ENCODE measurements around the gene SMPDL3A.
A peak's percentile ranks its signal among the peaks of the same experiment; 100 is the strongest.

Gene SMPDL3A

DNA sequence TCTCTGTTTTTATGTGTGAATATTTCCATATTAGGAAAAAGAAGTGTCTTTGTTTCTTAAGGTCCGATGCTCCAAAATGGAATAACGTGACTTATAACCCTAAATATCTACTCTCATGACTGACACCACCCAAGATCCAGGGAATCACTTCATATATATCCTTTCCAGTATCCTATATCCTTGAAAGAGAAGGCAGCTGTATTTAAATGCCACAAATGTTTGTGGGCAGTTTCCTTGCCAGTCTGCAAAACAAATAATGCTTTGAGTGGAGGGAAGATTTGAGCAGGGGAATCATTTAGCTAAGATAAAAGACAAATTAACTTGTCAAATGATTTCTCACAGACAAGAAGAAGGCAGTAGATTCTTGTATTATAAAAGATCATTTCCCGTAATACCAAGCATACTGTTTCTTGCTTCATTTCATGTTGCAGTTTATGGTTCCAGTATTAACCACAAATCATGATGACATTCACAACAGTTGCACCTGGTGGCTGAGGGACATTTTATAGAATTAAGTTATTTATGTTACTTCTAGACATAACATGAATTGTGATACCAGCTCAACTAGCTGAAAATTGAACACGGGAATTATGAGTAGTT, 39.5 kb upstream of the SMPDL3A start:
- Histone ChIP-seq H3K27ac (replicated peaks; ENCODE audit: low read length) (no peak overlapping the region), H3K9me3 (replicated peaks in 1 of 2; ENCODE audit: control insufficient read depth in 2 of 2, insufficient read depth in 1 of 2, low read depth in 1 of 2, low read length in 2 of 2) (peaks cover 0 to 8% of the 10 kb centered on the region in 2 donors)
- no CpG with 5 or more reads among the region's 4 CpGs for WGBS, 2 donors (ENCODE audit: extremely low coverage in 2 of 2, insufficient read length in 2 of 2, insufficient replicate concordance in 1 of 2)

DNA sequence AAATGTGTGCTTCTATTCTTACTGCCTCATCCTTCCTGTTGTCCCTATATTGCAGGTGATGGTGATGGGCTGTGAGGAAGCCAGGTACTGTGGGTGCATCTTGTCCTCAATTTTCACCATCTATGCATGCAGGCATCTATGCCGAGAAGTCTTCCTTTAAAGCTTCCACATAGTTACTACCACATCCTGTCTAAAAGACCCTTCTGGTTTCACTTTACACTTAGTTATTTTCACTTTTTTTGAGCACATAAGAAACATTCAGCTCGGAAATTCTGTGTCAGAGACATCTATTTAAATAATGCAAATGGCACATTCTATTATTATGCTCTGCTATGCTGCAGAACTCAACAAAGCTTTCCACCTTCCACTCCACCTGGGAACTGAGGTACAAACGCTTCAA, 37.7 kb upstream of the SMPDL3A start:
- H3K27ac ChIP-seq (replicated peaks; ENCODE audit: low read length): no peak overlapping the region
- H2BK120ac ChIP-seq (ENCODE audit: low read depth, low read length): no peak overlapping the region
- H2BK15ac ChIP-seq (ENCODE audit: low read length): no peak overlapping the region
- H3K18ac ChIP-seq (ENCODE audit: low read length): no peak overlapping the region
- H3K4me1 ChIP-seq (ENCODE audit: control insufficient read depth in 2 of 2, insufficient read depth in 1 of 2, low read depth in 1 of 2, low read length in 2 of 2): peaks cover 5 to 9% of the 10 kb centered on the region in 2 donors
- no peak overlapping the region for H3K4ac ChIP-seq (ENCODE audit: low read length)
- no peak overlapping the region for H2BK12ac ChIP-seq (ENCODE audit: low read length)
- no peaks in the 10 kb centered on the region for H3K79me1 ChIP-seq (ENCODE audit: low read depth, low read length)
- no peak overlapping the region for H4K8ac ChIP-seq (ENCODE audit: low read depth, low read length)
- H4K91ac ChIP-seq (ENCODE audit: low read depth, low read length, poor library complexity): no peak overlapping the region
- H2AK5ac ChIP-seq (ENCODE audit: low read depth, low read length): no peak overlapping the region
- no peak overlapping the region for H3K4me3 ChIP-seq (ENCODE audit: low read length in 2 of 2)
- DNase-seq (ENCODE audit: low spot score): no peak
- H3K36me3 ChIP-seq (replicated peaks in 1 of 2; ENCODE audit: control insufficient read depth in 2 of 2, insufficient read depth in 2 of 2, low read length in 2 of 2): no peaks in the 10 kb centered on the region
- H3K9ac ChIP-seq (ENCODE audit: low read depth, low read length, poor library complexity): no peak overlapping the region
- H3K9me3 ChIP-seq (replicated peaks in 1 of 2; ENCODE audit: control insufficient read depth in 2 of 2, insufficient read depth in 1 of 2, low read depth in 1 of 2, low read length in 2 of 2): peaks cover 0 to 8% of the 10 kb centered on the region in 2 donors
- no peak overlapping the region for H2BK5ac ChIP-seq (ENCODE audit: low read length)
- no peak overlapping the region for H3K4me2 ChIP-seq (ENCODE audit: insufficient read depth, low read length, poor library complexity, severe bottlenecking)
- H3K14ac ChIP-seq (ENCODE audit: low read length): no peak overlapping the region
- no peak overlapping the region for H3K23ac ChIP-seq (ENCODE audit: low read depth, low read length, poor library complexity)
- no CpG with 5 or more reads among the region's 3 CpGs for WGBS, 2 donors (ENCODE audit: extremely low coverage in 2 of 2, insufficient read length in 2 of 2, insufficient replicate concordance in 1 of 2)
- H2AFZ ChIP-seq (ENCODE audit: low read length): peak overlapping the region; percentile 23
- no peaks in the 10 kb centered on the region for H3K27me3 ChIP-seq (ENCODE audit: control insufficient read depth in 3 of 3, insufficient read depth in 3 of 3, low read depth in 1 of 3, low read length in 3 of 3)

More for the DNA sequence above, 39.5 kb upstream of the SMPDL3A start:
- Histone ChIP-seq H3K9ac (ENCODE audit: low read depth, low read length, poor library complexity) (no peak overlapping the region), H3K27me3 (ENCODE audit: control insufficient read depth in 3 of 3, insufficient read depth in 3 of 3, low read depth in 1 of 3, low read length in 3 of 3) (no peaks in the 10 kb centered on the region), H2AFZ (ENCODE audit: low read length) (no peak overlapping the region), H2BK15ac (ENCODE audit: low read length) (no peak overlapping the region), H2BK120ac (ENCODE audit: low read depth, low read length) (no peak overlapping the region), H2AK5ac (ENCODE audit: low read depth, low read length) (no peak overlapping the region), H3K4me2 (ENCODE audit: insufficient read depth, low read length, poor library complexity, severe bottlenecking) (no peak overlapping the region), H3K36me3 (replicated peaks in 1 of 2; ENCODE audit: control insufficient read depth in 2 of 2, insufficient read depth in 2 of 2, low read length in 2 of 2) (no peaks in the 10 kb centered on the region), H2BK5ac (ENCODE audit: low read length) (no peak overlapping the region), H3K14ac (ENCODE audit: low read length) (no peak overlapping the region), H3K18ac (ENCODE audit: low read length) (no peak overlapping the region), H4K91ac (ENCODE audit: low read depth, low read length, poor library complexity) (no peak overlapping the region), H2BK12ac (ENCODE audit: low read length) (no peak overlapping the region), H3K4ac (ENCODE audit: low read length) (no peak overlapping the region), H3K79me1 (ENCODE audit: low read depth, low read length) (no peaks in the 10 kb centered on the region), H3K23ac (ENCODE audit: low read depth, low read length, poor library complexity) (no peak overlapping the region), H3K4me3 (ENCODE audit: low read length in 2 of 2) (no peak overlapping the region), H4K8ac (ENCODE audit: low read depth, low read length) (no peak overlapping the region), H3K4me1 (ENCODE audit: control insufficient read depth in 2 of 2, insufficient read depth in 1 of 2, low read depth in 1 of 2, low read length in 2 of 2) (peaks cover 3 to 9% of the 10 kb centered on the region in 2 donors)
- no peak for DNase-seq (ENCODE audit: low spot score)

- DNase-seq (ENCODE audit: low spot score): no peak
- no CpG with 5 or more reads among the region's 1 CpG for WGBS, 2 donors (ENCODE audit: extremely low coverage in 2 of 2, insufficient read length in 2 of 2, insufficient replicate concordance in 1 of 2)
- H2AFZ ChIP-seq (ENCODE audit: low read length): peak overlapping the region; percentile 61
Observed at GRCh38 chr6:122752459-122752858, 36.6 kb upstream of the SMPDL3A start.

DNA sequence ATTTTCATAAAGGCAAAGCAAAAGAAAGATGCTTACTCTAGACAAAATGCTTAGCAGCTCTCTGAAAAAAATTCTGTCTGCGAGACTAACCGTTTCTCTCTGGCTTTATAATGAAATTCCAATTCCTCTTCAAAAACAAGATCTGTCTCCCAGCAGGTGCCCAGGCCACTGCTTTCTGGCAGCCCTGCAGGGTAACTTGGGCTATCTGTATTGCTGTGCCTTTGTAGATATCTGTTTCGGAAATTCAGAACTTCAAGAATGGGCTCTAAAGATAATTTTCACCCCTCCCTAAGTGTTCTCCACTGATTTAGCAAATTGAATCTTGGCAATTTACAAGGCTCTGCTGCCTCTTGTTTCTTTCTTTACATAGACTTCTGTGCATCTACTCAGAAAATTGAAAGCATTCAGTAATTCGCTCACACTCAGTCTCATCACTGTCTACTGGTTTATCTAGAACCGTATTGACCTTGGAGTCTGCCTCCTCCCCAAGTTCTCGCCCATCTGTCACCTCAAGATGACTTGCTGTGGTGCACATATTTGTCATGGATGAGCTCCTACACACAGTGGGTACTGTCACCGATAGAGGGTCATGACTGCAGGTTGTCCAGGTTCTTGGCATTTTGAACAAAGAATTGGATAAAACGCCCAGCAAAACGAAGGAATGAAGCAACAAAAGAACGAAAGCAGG, 35.9 kb upstream of the SMPDL3A start:
- Histone ChIP-seq H3K9ac (ENCODE audit: low read depth, low read length, poor library complexity) (no peak overlapping the region), H2BK120ac (ENCODE audit: low read depth, low read length) (no peak overlapping the region), H3K36me3 (replicated peaks in 1 of 2; ENCODE audit: control insufficient read depth in 2 of 2, insufficient read depth in 2 of 2, low read length in 2 of 2) (no peaks in the 10 kb centered on the region), H3K27ac (replicated peaks; ENCODE audit: low read length) (no peak overlapping the region), H2BK5ac (ENCODE audit: low read length) (no peak overlapping the region), H3K27me3 (ENCODE audit: control insufficient read depth in 3 of 3, insufficient read depth in 3 of 3, low read depth in 1 of 3, low read length in 3 of 3) (no peaks in the 10 kb centered on the region), H2BK12ac (ENCODE audit: low read length) (no peak overlapping the region), H2AFZ (ENCODE audit: low read length) (peak overlapping the region; percentile 61), H3K4me1 (ENCODE audit: control insufficient read depth in 2 of 2, insufficient read depth in 1 of 2, low read depth in 1 of 2, low read length in 2 of 2) (peaks cover 5 to 9% of the 10 kb centered on the region in 2 donors), H3K14ac (ENCODE audit: low read length) (no peak overlapping the region), H3K4me2 (ENCODE audit: insufficient read depth, low read length, poor library complexity, severe bottlenecking) (no peak overlapping the region), H3K18ac (ENCODE audit: low read length) (no peak overlapping the region), H3K4ac (ENCODE audit: low read length) (no peak overlapping the region), H4K8ac (ENCODE audit: low read depth, low read length) (no peak overlapping the region), H3K79me1 (ENCODE audit: low read depth, low read length) (no peaks in the 10 kb centered on the region), H2BK15ac (ENCODE audit: low read length) (no peak overlapping the region), H4K91ac (ENCODE audit: low read depth, low read length, poor library complexity) (no peak overlapping the region), H3K9me3 (replicated peaks in 1 of 2; ENCODE audit: control insufficient read depth in 2 of 2, insufficient read depth in 1 of 2, low read depth in 1 of 2, low read length in 2 of 2) (peaks cover 0 to 8% of the 10 kb centered on the region in 2 donors), H3K4me3 (ENCODE audit: low read length in 2 of 2) (no peak overlapping the region), H3K23ac (ENCODE audit: low read depth, low read length, poor library complexity) (no peak overlapping the region), H2AK5ac (ENCODE audit: low read depth, low read length) (peak overlapping the region; percentile 6)
- WGBS, 2 donors (ENCODE audit: extremely low coverage in 2 of 2, insufficient read length in 2 of 2, insufficient replicate concordance in 1 of 2): no CpG with 5 or more reads among the region's 10 CpGs
- no peak for DNase-seq (ENCODE audit: low spot score)

More at GRCh38 chr6:122752459-122752858, 36.6 kb upstream of the SMPDL3A start:
- Histone ChIP-seq H3K4me3 (ENCODE audit: low read length in 2 of 2) (no peak overlapping the region), H3K18ac (ENCODE audit: low read length) (no peak overlapping the region), H2AK5ac (ENCODE audit: low read depth, low read length) (no peak overlapping the region), H3K27me3 (ENCODE audit: control insufficient read depth in 3 of 3, insufficient read depth in 3 of 3, low read depth in 1 of 3, low read length in 3 of 3) (no peaks in the 10 kb centered on the region), H3K23ac (ENCODE audit: low read depth, low read length, poor library complexity) (no peak overlapping the region), H3K14ac (ENCODE audit: low read length) (no peak overlapping the region), H3K79me1 (ENCODE audit: low read depth, low read length) (no peaks in the 10 kb centered on the region), H4K8ac (ENCODE audit: low read depth, low read length) (no peak overlapping the region), H3K36me3 (replicated peaks in 1 of 2; ENCODE audit: control insufficient read depth in 2 of 2, insufficient read depth in 2 of 2, low read length in 2 of 2) (no peaks in the 10 kb centered on the region), H2BK12ac (ENCODE audit: low read length) (no peak overlapping the region), H3K27ac (replicated peaks; ENCODE audit: low read length) (no peak overlapping the region), H2BK5ac (ENCODE audit: low read length) (no peak overlapping the region), H2BK120ac (ENCODE audit: low read depth, low read length) (no peak overlapping the region), H3K9ac (ENCODE audit: low read depth, low read length, poor library complexity) (no peak overlapping the region), H2BK15ac (ENCODE audit: low read length) (no peak overlapping the region), H3K4me1 (ENCODE audit: control insufficient read depth in 2 of 2, insufficient read depth in 1 of 2, low read depth in 1 of 2, low read length in 2 of 2) (peaks cover 5 to 9% of the 10 kb centered on the region in 2 donors), H4K91ac (ENCODE audit: low read depth, low read length, poor library complexity) (no peak overlapping the region), H3K4ac (ENCODE audit: low read length) (no peak overlapping the region), H3K4me2 (ENCODE audit: insufficient read depth, low read length, poor library complexity, severe bottlenecking) (no peak overlapping the region), H3K9me3 (replicated peaks in 1 of 2; ENCODE audit: control insufficient read depth in 2 of 2, insufficient read depth in 1 of 2, low read depth in 1 of 2, low read length in 2 of 2) (peaks cover 0 to 8% of the 10 kb centered on the region in 2 donors)
